Stimulated activated CD4-positive, alpha-beta T cell treated with anti-CD3 and anti-CD28 coated beads, Interleukin-12 subunit alpha, Interleukin-12 subunit beta, amount 100 ng/mL, for 48 hours (primary cell): ENCODE results near the gene GRK1.

ENCODE experiments used
- DNase-seq, 3 donors: peaks; one replicate each; pipeline ENCODE4 v3.0.0-alpha.2; 2020; ENCODE audit warnings: low read depth in 2 of 3, low spot score in 1 of 3

Gene GRK1

GRCh38 chr13:113756441-113757097 lies 89.5 kb downstream of the GRK1 start:
- DNase-seq: no peak

- peak; percentile 49 to 77 (median 69) for DNase-seq
Measured at GRCh38 chr13:113758651-113759524, 91.9 kb downstream of the GRK1 start, which contains the start of gene TMEM255B. TMEM255B (plus strand) TSS chr13:113759226; CDS start chr13:113759270, 44 bp downstream.

DNA sequence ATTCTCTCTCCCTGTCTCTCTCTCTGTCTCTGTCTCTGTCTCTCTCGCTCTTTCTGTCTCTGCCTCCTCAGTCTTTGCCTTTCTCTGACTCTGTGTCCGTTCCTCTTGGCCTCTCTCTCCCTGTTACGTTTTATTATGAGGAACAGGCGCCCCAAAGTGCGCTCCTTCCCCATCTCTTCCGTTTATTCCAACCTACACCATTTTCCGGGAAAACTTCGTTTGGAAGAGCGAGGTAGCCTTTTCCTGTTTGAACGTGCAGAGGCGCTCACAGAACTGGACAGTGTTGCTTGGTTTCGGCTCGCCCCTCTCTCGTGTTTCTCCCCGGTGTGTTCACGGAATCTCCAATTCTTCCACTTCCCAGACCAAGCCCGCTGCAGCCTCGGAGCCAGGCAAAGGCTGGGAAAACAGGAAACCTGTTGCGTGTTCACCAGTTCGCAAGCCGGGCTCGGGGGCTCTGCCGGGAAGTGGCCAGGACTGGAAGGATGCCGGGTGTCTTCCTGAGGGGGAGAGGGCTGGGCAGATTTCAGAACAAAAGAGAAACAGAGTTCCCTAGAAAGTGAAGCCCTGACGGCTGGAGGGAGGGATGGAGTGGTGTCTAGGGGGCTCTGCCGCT lies 92.6 kb downstream of the GRK1 start:
- no peak for DNase-seq

DNA sequence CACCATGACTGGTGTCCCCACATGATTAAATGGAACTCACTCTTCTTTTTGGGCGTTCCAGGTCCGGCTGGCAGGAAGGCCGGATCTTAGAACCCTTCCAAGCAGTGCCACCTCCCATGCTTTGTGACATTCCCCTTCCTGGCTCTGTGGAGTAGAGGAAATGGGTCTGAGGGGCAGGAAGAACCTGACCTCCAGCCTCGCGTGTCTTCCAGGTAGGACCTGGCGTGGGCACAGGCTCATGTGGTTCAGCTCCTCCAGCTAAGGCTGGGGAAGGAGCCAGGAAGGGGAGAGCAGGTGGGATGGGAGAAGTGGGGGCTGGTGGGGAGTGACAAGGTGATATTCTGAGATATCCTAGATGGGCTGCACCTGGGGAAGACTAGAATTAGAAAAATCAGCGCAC lies 94.1 kb downstream of the GRK1 start:
- DNase-seq: no peak

DNA sequence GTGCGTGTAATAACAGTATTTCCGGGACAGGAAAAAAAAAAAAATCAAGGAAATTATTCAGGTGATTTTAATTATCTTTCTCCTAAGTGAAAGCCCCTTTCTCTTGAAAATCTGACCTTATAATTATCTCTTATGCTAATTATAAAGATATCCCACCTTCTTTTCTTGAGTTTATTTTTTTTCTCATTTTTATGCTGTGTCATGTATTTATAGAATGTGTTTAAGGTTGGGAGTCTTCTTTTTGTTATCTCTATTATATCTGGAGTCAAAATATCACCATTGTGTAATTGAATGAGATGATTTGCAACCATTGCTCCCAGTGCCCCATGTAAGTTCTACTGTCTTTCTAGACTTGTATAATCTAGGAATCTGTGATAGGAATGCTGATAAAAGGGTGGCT lies 95.1 kb downstream of the GRK1 start:
- DNase-seq: no peak

- no peak for DNase-seq
Measured at GRCh38 chr13:113762538-113762937, 95.5 kb downstream of the GRK1 start.

GRCh38 chr13:113763254-113763653 lies 96.2 kb downstream of the GRK1 start:
- DNase-seq: no peak

DNA sequence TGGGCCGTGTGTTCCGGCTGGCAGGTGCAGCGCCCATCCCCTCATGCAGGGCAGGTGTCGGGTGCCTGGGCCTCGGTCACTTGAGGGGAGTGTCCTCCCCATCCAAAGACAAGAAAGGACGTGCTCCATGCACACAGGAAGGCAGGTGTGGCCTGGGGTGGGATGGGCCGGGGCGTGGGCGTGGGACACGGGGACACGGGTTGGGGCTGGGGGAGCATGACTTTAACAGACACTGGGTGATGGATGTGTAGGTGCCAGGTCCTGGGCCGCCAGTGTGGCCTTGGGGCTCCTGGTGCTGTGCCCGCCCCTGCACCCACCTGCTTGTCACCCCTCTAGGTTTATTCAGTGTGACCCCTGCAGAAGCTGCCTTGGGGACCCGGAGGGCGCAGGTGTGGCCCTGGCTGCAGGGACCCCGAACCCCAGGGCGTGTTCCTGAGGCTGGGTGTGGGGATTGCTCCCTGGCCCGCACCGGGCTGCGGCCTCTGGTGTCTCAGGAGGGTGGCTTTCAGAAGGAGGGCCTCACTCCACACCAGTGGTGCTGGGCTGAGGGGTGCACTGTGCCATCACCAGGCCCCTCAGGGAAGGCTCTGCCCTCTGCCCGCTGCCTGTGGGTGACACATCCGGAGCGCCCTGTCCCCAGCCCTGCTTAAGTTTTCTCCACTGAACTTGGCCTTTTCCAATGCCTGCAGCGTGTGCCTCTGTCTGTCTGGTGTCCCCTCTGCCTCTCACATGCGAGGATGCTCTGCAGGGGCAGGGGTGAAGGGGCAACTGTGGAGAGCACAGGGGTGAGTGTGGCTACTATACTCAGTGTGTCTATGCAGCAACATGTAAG lies 97.2 kb downstream of the GRK1 start:
- no peak for DNase-seq

DNA sequence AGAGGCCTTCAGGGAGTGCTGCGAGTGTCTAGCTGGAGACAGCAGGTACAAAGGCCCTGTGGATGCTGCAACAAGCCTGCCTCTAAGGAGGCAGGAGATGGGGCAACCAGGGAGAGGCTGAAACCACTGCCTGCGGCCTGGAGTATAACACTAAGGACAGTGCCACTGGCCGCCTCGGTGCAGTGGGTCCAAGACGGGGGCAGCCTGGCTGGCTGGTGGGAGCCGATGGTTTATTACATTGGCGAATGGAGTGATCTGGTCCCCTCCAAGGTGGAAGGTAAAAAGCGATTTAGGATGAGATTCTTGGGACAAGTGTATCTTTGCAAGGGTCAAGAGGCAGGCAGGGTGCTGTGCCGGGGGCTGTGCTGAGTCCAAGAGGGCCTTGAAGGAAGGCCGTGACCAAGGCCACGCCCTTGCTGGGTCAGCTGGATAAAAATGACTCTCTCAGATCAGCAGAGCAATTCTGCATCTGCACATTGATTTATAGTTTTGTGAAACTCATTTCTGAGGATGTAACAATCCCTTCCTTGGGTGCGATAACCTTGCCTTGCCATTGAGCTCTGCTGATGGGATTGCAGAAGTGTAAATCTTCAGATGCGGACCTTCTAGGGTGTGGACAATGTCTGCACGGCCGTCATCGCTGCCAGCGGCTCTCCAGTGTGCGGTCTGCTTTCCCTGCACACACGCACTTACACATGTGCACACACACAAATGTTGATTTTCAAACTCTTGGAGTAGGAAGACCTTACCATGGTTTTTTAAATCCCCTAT lies 98.0 kb downstream of the GRK1 start:
- no peak for DNase-seq

- no peak for DNase-seq
Measured at GRCh38 chr13:113765564-113765910, 98.5 kb downstream of the GRK1 start.

GRCh38 chr13:113766035-113766800 lies 99.2 kb downstream of the GRK1 start:
- no peak for DNase-seq

DNA sequence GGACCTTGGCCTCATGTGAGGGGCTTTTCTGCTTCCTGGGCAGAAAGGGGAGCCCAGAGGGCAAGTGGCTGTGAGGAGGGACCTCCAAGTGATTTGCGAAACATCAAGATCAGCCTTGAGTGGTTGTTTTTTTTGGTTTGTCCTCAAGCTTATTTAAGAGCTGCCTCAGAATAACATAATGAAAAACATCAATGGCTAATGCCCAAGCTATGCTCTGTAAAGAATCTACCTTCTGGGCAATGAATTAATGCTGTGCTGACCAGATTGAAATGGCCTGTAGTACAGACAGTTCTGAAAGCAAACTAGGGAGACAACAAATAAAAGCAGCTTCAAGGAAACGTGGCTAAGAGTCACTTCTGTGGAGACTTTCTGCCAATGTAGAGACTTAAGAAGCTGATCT lies 100.3 kb downstream of the GRK1 start:
- DNase-seq: no peak

GRCh38 chr13:113768018-113768905 lies 101.2 kb downstream of the GRK1 start:
- DNase-seq: no peak

DNA sequence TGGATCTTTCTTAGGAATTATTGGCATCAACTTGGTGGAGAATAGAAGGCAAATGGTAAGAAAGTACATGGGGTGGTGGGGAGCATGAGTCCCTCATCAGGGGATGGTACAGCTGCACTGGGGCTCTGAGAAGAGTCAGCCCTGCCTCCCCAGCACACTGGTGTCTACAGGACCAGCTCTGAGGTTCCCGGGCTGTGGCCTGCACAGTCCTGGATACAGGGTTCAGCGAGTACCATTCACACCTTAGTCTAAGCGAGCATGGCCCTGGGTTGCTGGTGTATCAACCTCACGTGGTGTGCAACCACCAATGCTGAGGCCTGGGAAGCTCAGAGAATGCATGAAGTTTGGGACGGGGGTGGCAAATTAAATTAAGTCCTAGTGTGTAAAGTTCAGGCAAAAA lies 102.1 kb downstream of the GRK1 start:
- DNase-seq: no peak

GRCh38 chr13:113769881-113770280 lies 102.9 kb downstream of the GRK1 start:
- no peak for DNase-seq

DNA sequence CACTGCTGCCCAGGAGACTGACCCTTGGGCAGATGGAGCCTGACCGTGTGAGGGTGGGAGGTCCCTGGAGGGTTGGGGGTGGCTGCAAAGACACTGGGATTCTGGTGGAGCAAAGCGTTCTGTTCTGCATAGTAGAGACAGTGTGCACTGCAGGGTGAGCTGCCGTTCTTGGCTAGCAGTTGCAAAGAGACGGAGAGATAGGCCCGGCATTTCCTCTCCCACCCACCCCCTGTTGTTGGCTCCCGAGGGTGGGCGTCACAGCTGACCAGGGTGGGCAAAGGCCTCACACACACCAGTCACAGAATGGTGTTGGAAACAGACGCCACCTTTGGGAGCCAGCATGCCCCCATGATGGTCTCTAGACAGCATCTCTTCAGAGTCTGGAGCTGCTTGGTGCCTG lies 103.4 kb downstream of the GRK1 start:
- no peak for DNase-seq

DNA sequence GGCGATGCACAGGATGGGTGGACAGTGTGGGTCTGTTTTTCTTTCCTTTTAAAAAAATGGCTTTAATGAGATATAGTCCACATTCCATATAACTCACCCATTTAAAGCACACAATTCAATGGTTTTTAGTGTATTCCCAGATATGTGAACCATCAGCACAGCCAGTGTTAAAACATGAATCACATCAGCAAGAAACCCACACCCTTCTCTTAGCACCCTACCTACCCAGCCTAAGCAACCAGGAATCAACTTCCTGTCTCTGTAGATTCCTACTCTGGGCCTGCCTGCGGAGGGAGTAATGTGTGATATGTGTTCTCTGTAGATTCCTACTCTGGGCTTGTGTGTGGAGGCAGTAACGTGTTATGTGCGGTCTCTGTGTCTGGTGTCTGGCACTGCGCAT lies 103.9 kb downstream of the GRK1 start:
- DNase-seq: no peak

GRCh38 chr13:113771709-113772331 lies 104.8 kb downstream of the GRK1 start:
- no peak for DNase-seq
